Neural cell (in vitro differentiated cells): ENCODE measurements around the gene AP3B2. TPM values are rescaled to one million over a fixed set of nuclear protein-coding genes. Genes with fewer than 3 reads are reported as not detected.

Source experiments
- H2AFZ ChIP-seq: fragments of 200-600, 300-800 bp; sonication (generic), shearing (Covaris generic); 2 replicates; pipeline ENCODE4 v1.6.0; 2014; ENCODE audit warnings: low read depth, mild to moderate bottlenecking, antibody characterized with exemption, low read length, moderate library complexity
- H3F3A ChIP-seq: fragments of 200-600 bp; shearing (Covaris generic); 2 replicates; pipeline ENCODE4 v1.6.1; 2016; ENCODE audit warnings: mild to moderate bottlenecking, moderate library complexity, mixed read lengths, antibody characterized with exemption, low read length; ENCODE audit not compliant: insufficient read depth, poor library complexity, severe bottlenecking
- H3K27ac ChIP-seq: fragments of 200-600, 300-800 bp; sonication (generic), shearing (Covaris generic); 2 replicates; pipeline ENCODE4 v1.5.1; 2014; ENCODE audit warnings: mild to moderate bottlenecking, low read length, moderate library complexity
- H3K27me3 ChIP-seq: fragments of 300-800, 200-600 bp; sonication (generic), shearing (Covaris generic); 2 replicates; pipeline ENCODE4 v1.6.0; 2014; ENCODE audit warnings: mild to moderate bottlenecking, low read depth, low read length, moderate library complexity; ENCODE audit not compliant: insufficient read depth
- H3K36me3 ChIP-seq: fragments of 300-800, 200-600 bp; sonication (generic), shearing (Covaris generic); 2 replicates; pipeline ENCODE4 v1.5.1; 2014; ENCODE audit warnings: mild to moderate bottlenecking, antibody characterized with exemption, low read length, moderate library complexity; ENCODE audit not compliant: insufficient read depth
- H3K4me2 ChIP-seq: fragments of 300-800, 200-600 bp; sonication (generic), shearing (Covaris generic); 2 replicates; pipeline ENCODE4 v1.6.0; 2014; ENCODE audit warnings: mild to moderate bottlenecking, low read length
- H3K4me3 ChIP-seq: fragments of 300-800, 200-600 bp; sonication (generic), shearing (Covaris generic); 2 replicates; pipeline ENCODE4 v1.5.1; 2014; ENCODE audit warnings: mild to moderate bottlenecking, low read length, moderate library complexity
- H3K79me2 ChIP-seq: fragments of 200-600 bp; shearing (Covaris generic); replicated peaks from 2 replicates; pipeline ENCODE4 v1.6.0; 2014; ENCODE audit warnings: mild to moderate bottlenecking, low read length, moderate library complexity; ENCODE audit not compliant: insufficient read depth
- H3K9ac ChIP-seq: fragments of 300-800, 200-600 bp; sonication (generic), shearing (Covaris generic); 2 replicates; pipeline ENCODE4 v1.6.1; 2016; ENCODE audit warnings: mild to moderate bottlenecking, low read length, mixed read lengths
- H3K9me2 ChIP-seq: fragments of 200-600 bp; shearing (Covaris generic); 2 replicates; pipeline ENCODE4 v1.6.1; 2016; ENCODE audit warnings: mild to moderate bottlenecking, low read length, mixed read lengths; ENCODE audit not compliant: insufficient read depth
- H3K9me3 ChIP-seq: fragments of 200-600, 300-800 bp; sonication (generic), shearing (Covaris generic); 2 replicates; pipeline ENCODE4 v1.6.1; 2016; ENCODE audit warnings: mild to moderate bottlenecking, mixed run types, low read length, moderate library complexity, mixed read lengths
- H4K20me1 ChIP-seq: fragments of 200-600 bp; shearing (Covaris generic); 2 replicates; pipeline ENCODE4 v1.6.1; 2016; ENCODE audit warnings: mild to moderate bottlenecking, mixed run types; ENCODE audit not compliant: insufficient read depth
- EP300 ChIP-seq: fragments of 450-650 bp; conservative IDR thresholded peaks from 2 replicates; pipeline ENCODE4 v1.6.1; 2014; ENCODE audit warnings: antibody characterized with exemption, mild to moderate bottlenecking, moderate library complexity; ENCODE audit not compliant: poor library complexity, severe bottlenecking
- EZH2 ChIP-seq: fragments of 200-600, 300-800 bp; shearing (Covaris generic), sonication (generic); IDR thresholded peaks from 2 replicates; pipeline ENCODE4 v1.6.1; 2014; ENCODE audit warnings: antibody characterized with exemption, low read length, borderline replicate concordance, mild to moderate bottlenecking; ENCODE audit not compliant: insufficient read depth, poor library complexity, severe bottlenecking
- MXI1 ChIP-seq: fragments of 450-650 bp; conservative IDR thresholded peaks from 2 replicates; pipeline ENCODE4 v1.6.1; 2014; ENCODE audit warnings: antibody characterized with exemption, mild to moderate bottlenecking; ENCODE audit not compliant: poor library complexity, severe bottlenecking
- POLR2AphosphoS5 ChIP-seq: IDR thresholded peaks from 2 replicates; pipeline ENCODE4 v1.6.1; 2012
- RAD21 ChIP-seq: fragments of 450-650 bp; conservative IDR thresholded peaks from 2 replicates; pipeline ENCODE4 v1.6.1; 2014; ENCODE audit warnings: antibody characterized with exemption, mild to moderate bottlenecking, moderate library complexity
- SMC3 ChIP-seq: fragments of 450-650 bp; conservative IDR thresholded peaks from 2 replicates; pipeline ENCODE4 v1.6.1; 2014; ENCODE audit warnings: antibody characterized with exemption, mild to moderate bottlenecking, moderate library complexity; ENCODE audit not compliant: poor library complexity
- TAF1 ChIP-seq: IDR thresholded peaks from 2 replicates; pipeline ENCODE4 v1.6.1; 2012; ENCODE audit warnings: low read depth
- polyA plus RNA-seq: library from polyadenylated mRNA; depleted of rRNA; stranded (reverse); fragments of >200 nt; gene quantifications from 2 replicates; pipeline ENCODE4 v1.2.3, GENCODE V29; 2014
- TF ChIP-seq, protein P1 (sequence below): fragments of 450-650 bp; IDR thresholded peaks from 2 replicates; pipeline ENCODE4 v1.5.1; 2014; ENCODE audit warnings: antibody characterized with exemption, mild to moderate bottlenecking, moderate library complexity; ENCODE audit not compliant: poor library complexity, severe bottlenecking
- TF ChIP-seq, protein P2 (sequence below): IDR thresholded peaks from 2 replicates; pipeline ENCODE4 v1.6.1; 2012; ENCODE audit warnings: borderline replicate concordance

AP3B2 gene
- polyA plus RNA-seq, 1 donor from 2014 or later = 81.9 TPM

DNA sequence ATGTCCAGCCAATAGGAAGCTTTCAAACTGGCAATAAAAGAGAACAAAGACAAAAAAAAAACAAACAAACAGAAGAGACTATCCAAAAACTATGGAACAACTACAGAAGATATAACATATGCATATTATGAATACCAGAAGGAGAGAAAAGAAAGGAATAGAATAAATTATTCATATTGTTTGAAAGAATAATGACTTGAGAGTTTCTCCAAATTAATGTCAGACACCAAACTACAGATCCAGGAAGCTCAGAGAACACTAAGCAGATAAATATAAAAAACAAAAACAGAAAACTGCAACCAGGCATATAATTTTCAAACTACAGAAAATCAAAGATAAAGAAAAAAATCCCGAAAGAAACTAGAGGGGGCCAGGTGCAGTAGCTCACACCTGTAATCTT is 34.1 kb upstream of the AP3B2 start:
- no peak overlapping the region for H3K27ac ChIP-seq
- no peaks in the 10 kb centered on the region for H3K79me2 ChIP-seq
- H3K9ac ChIP-seq = no peak overlapping the region
- no peak overlapping the region for H3K4me3 ChIP-seq
- H3K9me2 ChIP-seq = no peaks in the 10 kb centered on the region
- no peak for TF ChIP-seq EP300
- no peak for TF ChIP-seq SMC3
- no peak for TF ChIP-seq TAF1
- TF ChIP-seq, protein P1, sequence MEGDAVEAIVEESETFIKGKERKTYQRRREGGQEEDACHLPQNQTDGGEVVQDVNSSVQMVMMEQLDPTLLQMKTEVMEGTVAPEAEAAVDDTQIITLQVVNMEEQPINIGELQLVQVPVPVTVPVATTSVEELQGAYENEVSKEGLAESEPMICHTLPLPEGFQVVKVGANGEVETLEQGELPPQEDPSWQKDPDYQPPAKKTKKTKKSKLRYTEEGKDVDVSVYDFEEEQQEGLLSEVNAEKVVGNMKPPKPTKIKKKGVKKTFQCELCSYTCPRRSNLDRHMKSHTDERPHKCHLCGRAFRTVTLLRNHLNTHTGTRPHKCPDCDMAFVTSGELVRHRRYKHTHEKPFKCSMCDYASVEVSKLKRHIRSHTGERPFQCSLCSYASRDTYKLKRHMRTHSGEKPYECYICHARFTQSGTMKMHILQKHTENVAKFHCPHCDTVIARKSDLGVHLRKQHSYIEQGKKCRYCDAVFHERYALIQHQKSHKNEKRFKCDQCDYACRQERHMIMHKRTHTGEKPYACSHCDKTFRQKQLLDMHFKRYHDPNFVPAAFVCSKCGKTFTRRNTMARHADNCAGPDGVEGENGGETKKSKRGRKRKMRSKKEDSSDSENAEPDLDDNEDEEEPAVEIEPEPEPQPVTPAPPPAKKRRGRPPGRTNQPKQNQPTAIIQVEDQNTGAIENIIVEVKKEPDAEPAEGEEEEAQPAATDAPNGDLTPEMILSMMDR = no peak
- no peak for TF ChIP-seq POLR2AphosphoS5
- no peak for TF ChIP-seq EZH2
- TF ChIP-seq RAD21 = no peak
- TF ChIP-seq MXI1 = no peak
- TF ChIP-seq, protein P2, sequence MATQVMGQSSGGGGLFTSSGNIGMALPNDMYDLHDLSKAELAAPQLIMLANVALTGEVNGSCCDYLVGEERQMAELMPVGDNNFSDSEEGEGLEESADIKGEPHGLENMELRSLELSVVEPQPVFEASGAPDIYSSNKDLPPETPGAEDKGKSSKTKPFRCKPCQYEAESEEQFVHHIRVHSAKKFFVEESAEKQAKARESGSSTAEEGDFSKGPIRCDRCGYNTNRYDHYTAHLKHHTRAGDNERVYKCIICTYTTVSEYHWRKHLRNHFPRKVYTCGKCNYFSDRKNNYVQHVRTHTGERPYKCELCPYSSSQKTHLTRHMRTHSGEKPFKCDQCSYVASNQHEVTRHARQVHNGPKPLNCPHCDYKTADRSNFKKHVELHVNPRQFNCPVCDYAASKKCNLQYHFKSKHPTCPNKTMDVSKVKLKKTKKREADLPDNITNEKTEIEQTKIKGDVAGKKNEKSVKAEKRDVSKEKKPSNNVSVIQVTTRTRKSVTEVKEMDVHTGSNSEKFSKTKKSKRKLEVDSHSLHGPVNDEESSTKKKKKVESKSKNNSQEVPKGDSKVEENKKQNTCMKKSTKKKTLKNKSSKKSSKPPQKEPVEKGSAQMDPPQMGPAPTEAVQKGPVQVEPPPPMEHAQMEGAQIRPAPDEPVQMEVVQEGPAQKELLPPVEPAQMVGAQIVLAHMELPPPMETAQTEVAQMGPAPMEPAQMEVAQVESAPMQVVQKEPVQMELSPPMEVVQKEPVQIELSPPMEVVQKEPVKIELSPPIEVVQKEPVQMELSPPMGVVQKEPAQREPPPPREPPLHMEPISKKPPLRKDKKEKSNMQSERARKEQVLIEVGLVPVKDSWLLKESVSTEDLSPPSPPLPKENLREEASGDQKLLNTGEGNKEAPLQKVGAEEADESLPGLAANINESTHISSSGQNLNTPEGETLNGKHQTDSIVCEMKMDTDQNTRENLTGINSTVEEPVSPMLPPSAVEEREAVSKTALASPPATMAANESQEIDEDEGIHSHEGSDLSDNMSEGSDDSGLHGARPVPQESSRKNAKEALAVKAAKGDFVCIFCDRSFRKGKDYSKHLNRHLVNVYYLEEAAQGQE = no peak
- H3K36me3 ChIP-seq = no peaks in the 10 kb centered on the region
- H4K20me1 ChIP-seq = no peaks in the 10 kb centered on the region
- H3K27me3 ChIP-seq = no peaks in the 10 kb centered on the region
- no peaks in the 10 kb centered on the region for H3K9me3 ChIP-seq
- no peaks in the 10 kb centered on the region for H3F3A ChIP-seq
- no peak overlapping the region for H2AFZ ChIP-seq
- H3K4me2 ChIP-seq = no peak overlapping the region

DNA sequence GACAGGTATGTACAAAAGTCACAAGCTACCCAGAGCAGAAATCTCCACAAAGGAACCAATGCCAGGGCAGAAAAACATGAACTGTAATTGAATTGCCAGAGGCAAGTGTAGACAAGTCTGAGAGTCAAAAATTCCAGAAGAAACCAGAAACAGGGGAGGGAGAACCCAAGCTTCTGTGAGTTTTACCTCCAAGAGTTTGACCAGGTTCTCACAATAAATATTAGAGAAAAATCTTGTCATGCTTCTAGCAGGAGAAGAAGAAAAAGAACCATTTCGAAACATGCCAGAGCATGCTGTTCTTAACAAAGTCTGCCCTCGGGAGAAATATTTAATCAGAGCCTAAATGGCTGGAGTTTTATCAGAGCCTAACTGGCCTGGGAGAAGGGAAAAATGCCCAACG is 32.5 kb upstream of the AP3B2 start:
- Histone ChIP-seq H3K9ac (no peak overlapping the region), H3K9me3 (no peaks in the 10 kb centered on the region), H3K27ac (no peak overlapping the region), H4K20me1 (no peaks in the 10 kb centered on the region), H3K27me3 (no peaks in the 10 kb centered on the region), H3K4me2 (no peak overlapping the region), H3K9me2 (no peaks in the 10 kb centered on the region), H3F3A (no peaks in the 10 kb centered on the region), H3K79me2 (no peaks in the 10 kb centered on the region), H2AFZ (no peak overlapping the region), H3K4me3 (no peak overlapping the region), H3K36me3 (no peaks in the 10 kb centered on the region)
- no peak for TF ChIP-seq SMC3
- TF ChIP-seq EP300 = no peak
- TF ChIP-seq MXI1 = no peak
- TF ChIP-seq RAD21 = no peak
- TF ChIP-seq, protein P2 = no peak
